OCI-LY1 (cell line): ENCODE data around the gene POLQ.

Experiments
- EZH2 ChIP-seq: fragments of 200-600 bp; sonication (generic), shearing (Covaris generic); IDR thresholded peaks from 2 replicates; pipeline ENCODE4 v1.8.0; 2017; ENCODE audit warnings: borderline replicate concordance, mixed run types, mild to moderate bottlenecking, antibody characterized with exemption, low read length, moderate library complexity, mixed read lengths
- TF ChIP-seq, protein P1 (sequence below): fragments of 200-600 bp; sonication (generic), shearing (Covaris generic); IDR thresholded peaks from 2 replicates; pipeline ENCODE4 v1.5.1; 2017; ENCODE audit warnings: mild to moderate bottlenecking, antibody characterized with exemption, low read length, moderate library complexity, mixed read lengths

DNA sequence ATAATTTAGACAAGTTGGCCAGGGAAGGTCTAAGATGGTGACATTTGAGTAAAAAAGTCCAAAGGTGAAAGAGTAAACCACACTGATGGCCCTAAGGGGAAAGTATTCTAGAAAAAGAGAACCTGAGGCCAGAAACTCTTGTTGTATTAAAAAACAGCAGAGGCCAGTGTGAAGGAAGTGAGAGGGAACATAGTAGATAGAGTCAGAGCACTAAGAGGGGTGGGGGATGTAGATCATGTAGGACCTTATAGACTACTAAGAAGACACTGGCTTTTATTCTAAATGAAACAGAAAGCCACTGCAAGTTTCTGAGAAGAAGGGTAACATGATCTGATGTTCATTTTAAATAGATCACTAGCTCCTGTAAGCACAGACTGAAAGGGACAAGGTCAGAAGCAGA is 14.5 kb downstream of the POLQ start:
- TF ChIP-seq, protein P1, sequence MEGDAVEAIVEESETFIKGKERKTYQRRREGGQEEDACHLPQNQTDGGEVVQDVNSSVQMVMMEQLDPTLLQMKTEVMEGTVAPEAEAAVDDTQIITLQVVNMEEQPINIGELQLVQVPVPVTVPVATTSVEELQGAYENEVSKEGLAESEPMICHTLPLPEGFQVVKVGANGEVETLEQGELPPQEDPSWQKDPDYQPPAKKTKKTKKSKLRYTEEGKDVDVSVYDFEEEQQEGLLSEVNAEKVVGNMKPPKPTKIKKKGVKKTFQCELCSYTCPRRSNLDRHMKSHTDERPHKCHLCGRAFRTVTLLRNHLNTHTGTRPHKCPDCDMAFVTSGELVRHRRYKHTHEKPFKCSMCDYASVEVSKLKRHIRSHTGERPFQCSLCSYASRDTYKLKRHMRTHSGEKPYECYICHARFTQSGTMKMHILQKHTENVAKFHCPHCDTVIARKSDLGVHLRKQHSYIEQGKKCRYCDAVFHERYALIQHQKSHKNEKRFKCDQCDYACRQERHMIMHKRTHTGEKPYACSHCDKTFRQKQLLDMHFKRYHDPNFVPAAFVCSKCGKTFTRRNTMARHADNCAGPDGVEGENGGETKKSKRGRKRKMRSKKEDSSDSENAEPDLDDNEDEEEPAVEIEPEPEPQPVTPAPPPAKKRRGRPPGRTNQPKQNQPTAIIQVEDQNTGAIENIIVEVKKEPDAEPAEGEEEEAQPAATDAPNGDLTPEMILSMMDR: no peak
- no peak for TF ChIP-seq EZH2
